Colon (tissue), 2 donors: ENCODE data around the gene ZNF320.
"Not testable (repeated sequence)": the region's sequence is repeated elsewhere in the genome, so short reads cannot be mapped to it uniquely, and the experiment has no call there.

Source experiments
- FAIRE-seq: peaks from 2 replicates; lab custom pipeline; 2012; peaks lifted over from hg19 to GRCh38; lab: Jason Lieb, UNC
- donor health status: control.
- donor health status: control.

The ZNF320 gene

DNA sequence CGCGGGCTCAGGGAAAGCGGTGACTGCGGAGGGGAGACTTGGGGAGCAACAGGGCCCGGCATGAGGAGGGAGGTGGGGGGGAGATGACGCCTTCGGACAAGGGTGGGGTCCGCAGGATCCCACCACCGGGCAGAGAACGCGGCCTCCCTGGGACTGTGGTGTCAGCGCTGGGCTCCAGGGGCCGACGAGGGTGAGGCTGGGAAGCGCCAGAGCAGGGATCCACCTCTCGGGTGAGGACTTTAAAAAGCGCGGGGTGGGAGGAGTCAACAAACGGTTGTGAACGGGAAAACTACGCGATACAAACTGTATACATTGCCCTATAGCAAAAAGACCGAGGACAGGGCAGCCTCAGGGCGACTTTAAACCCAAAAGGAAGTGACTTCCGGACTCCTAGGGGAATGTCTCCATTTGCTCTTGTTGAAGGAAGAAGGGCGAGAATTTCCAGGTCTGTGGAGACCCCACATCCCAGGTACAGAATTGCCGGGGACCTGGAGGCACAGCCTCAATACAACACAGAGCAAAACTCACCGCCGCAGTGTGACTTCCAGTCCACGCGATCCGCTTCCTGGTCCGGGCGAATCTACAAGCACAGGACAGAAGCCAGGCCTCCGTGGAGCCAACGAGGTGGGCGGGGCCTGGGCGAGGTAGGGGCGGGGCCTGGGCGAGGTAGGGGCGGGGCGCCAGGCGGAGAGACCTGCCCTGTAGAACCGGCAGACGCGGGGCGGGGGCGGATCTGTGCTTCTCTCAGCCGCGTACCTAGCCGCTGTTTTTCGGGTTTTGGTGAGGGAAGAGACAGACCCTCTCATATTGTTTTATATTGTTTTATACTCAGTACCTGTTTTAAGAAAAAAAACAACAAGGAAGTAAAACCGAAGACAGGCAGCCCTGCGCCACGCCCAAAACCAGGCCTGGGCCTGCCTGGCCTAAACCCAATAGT, 25.7 kb upstream of the ZNF320 start, which contains the start of gene ZNF888:
ZNF888 (minus strand) TSS at position 588 of the 937 bp plus-strand sequence. CDS start 5,555 bp downstream, outside the sequence.
- no peak for FAIRE-seq

DNA sequence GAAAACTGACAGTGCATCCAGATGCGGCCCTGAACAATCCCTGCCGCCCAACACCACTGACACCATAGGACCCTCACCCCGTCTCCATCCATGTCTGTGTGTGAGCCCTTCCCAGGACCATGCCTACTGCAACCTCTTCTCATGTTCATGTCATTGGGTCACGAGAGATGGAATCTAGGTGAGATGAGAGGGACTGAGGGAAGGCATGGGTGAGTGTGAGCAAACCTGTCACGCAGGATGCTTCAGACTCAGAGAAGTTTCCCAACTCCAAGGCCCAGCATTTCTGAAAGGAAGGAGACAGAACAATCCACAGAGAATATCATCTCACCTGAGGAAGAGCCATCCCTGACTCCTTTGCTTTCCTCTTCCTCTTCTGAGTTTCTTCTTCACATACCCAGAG, 20.1 kb upstream of the ZNF320 start:
- no peak for FAIRE-seq

DNA sequence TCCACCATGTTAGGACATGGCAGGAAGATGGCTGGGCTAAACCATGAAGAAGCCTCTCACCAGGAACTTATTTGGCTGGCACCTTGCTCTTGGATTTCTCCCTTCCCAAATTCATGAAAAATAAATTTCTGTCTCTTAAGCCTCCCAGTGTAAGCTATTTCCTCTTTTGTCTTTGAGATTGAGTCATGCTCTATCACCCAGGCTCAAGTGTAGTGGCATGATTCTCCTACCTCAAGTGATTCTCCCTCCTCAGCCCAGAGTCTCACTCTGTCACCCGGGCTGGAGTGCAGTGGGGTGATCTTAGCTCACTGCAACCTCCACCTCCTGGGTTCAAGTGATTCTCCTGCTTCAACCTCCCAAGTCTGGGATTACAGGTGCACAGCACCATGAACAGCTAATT, 13.2 kb upstream of the ZNF320 start:
- FAIRE-seq, result no peak

DNA sequence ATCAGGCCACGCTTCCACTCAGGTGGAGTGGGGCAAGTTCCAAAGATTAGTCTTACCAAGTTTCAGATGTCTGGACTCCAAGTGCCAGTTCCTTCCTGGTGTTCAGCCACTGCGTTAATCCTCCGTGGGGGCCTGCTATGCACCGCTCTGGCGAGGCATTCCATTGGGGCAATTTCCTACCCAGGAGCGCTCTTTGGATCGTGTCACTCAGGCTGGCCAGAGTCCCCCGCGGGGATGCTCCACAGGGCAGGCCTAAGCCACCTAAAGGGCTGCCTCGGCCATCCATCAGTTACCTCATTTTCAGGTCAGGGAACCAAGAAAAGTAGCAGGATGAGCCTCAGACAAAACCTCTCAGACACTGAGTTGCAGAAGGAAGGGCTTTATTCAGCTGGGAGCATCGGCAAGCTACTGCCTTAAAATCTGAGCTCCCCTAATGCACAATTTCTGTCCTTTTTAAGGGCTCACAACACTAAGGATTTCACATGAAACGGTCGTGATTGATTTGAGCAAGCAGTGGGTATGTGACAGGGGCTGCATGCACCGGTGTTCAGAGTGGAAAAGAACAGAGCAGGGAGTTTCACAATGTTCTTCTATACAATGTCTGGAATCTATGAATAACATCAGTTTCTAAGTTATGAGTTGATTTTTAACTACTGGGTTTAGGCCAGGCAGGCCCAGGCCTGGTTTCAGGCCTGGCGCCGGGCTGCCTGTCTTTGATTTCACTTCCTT, 6.8 kb upstream of the ZNF320 start:
- not testable (repeated sequence) for FAIRE-seq

DNA sequence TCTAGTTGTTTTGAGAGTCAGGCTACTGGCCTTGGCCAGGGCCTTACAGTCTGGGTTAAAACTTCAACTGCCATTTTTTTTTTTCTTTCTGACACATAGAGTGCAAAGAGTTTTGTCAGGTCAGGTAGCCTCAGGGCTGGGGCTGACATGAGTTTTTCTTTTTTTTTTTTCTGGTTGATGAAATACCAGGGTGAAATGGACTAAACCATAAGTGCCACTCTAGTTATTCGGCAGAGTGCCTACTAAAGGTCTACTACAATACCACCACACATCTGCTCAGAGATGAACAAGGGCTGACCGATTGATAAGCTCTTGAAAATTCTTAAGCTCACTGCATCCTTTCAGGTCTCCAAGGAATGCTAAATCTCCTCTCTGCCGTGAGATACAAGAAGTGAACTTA, 4.4 kb upstream of the ZNF320 start:
- FAIRE-seq, result no peak

DNA sequence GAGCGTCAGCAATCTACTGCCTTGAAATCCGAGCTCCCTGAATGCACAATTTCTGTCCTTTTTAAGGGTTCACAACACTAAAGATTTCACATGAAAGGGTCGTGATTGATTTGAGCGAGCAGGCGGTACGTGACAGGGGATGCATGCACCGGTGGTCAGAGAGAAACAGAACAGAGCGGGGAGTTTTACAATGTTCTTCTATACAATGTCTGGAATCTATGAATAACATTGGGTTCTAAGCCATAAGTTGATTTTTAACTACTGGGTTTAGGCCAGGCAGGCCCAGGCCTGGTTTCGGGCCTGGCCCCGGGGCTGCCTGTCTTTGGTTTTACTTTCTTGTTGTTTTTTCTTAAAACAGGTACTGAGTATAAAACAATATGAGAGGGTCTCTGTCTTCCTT, 1.2 kb upstream of the ZNF320 start:
- FAIRE-seq, result not testable (repeated sequence)

DNA sequence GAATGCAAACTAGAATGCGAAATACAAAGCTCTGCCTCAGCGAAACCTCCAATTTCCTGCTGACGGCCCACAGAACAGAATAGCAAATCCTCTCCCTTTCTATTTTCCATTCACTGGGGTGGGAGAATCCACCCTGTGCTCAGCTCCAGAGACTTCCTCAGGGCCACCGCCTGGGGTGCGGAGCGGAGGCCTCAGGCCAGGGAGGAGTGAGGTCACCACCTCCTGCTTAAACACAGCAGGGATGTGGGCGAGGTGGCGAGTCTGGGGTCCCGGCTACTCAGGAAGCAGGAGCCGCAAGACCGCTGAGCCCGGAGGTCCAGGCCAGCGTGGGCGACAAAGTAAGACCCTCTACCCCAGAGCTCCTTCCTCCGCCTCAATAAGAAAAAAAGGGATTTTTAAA, 666 bp upstream of the ZNF320 start:
- FAIRE-seq, result no peak

DNA sequence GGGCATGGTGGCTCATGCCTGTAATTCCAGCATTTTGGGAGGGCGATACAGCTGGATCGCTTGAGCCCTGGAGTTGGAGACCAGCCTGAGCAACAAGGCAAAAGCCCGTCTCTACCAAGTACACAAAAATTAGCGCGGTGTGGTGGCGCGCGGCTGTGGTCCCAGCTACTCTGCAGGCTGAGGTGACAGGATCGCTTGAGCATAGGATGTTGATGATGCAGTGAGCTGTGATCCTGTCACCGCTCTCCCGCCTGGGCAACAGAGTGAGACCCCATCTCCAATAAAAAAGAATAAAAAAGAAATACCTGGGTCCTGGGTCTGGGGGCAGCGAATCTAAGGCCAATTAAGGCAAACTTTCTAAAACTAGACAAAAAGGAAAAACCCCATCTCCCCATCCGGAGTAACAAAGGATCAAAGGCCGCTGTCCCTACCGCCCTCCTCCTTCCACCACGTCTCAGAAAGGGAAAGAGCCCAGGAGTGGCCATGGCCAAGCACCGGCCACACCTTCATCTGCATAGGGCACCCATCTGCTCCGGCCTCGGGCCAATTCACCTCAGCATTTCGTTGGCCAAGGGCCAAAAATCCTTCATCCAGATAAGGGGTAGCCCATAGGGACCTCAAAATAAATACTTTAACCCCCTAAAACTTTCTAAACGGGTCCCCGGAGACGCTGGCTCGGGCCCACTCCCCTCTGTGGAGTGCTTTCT, 851 bp downstream of the ZNF320 start:
- no peak for FAIRE-seq

DNA sequence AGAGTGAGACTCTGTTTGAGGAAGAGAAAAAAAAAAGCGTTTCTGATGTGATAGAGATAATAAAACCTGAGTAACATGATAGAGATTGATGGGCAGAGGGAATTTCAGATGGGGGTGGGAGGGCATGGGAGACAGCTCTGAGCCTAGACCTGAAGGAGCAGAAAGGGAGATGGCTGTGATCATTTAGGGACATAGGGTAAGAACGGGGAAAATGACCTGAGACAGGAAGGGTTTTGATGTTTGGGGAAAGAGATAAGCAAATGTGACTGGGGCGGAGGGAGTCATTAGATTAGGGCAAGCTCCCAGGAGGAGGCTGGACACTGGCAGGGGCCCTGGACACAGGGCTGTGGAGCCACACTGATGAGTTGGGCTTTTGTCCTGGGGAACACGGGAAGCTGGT, 6.1 kb downstream of the ZNF320 start:
- FAIRE-seq, result no peak

DNA sequence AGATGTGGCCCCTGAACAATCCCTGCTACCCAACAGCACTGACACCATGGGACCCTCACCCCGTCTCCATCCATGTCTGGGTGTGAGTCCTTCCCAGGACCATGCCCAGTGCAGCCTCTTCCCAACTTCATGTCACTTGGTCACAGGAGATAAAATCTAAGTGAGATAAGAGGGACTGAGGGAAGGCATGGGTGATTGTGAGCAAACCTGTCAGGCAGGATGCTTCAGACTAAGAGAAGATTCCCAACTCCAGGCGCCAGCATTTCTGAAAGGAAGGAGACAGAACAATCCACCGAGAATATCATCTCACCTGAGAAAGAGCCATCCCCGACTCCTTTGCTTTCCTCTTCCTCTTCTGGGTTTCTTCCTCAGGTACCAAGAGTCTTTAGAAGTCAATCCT, 7.5 kb downstream of the ZNF320 start:
- no peak for FAIRE-seq

DNA sequence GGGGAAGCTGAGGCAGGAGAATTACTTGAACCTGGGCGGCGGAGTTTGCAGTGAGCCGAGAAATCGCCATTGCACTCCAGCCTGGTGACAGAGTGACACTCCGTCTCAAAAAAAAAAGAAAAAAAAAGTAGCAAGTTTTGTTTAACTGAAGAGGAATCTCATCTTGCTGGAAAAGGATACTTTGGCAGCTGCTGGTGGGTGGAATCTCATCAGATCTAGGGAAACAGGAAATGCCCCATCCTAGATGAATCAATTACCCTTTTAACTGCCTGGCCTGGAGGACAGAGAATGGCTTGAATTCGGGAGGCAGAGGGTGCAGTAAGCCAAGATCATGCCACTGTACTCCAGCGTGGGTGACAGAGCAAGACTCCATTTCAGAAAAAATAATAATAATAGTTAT, 8.4 kb downstream of the ZNF320 start:
- no peak for FAIRE-seq

DNA sequence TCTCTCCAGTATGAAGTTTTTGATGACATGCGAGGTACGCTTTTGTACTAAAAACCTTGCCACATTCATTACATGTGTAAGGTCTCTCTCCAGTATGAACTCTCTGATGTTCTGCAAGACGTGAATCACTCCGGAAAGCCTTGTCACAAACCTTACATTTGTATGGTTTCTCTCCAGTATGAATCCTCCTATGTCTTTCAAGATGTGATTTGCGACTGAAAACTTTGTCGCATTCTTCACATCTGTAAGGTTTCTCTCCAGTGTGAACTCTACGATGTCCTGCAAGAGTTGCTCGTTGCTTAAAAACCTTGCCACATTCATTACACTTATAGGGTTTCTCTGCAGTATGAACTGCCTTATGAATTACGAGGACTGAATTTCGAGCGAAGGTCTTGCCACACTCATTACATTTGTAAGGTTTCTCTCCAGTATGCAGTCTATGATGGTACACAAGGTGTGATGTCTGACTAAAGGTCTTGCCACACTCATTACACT, 16.5 kb downstream of the ZNF320 start:
- no peak for FAIRE-seq

DNA sequence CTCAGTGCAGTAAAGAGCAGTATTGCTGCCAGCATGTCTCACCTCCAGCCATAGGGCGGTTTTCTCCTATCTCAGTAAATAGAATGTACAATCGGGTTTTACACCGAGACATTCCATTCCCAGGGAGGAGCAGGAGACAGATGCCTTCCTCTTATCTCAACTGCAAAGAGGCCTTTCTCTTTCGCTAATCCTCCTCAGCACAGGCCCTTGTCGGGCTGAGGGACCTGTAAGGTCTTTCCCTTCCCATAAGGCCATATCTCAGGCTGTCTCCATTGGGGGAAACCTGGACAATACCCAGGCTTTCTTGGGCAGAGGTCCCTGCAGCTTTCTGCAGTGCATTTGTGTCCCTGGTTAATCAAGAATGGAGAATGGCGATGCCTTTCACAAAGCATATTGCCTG, 24.4 kb downstream of the ZNF320 start:
- FAIRE-seq, result not testable (repeated sequence)

DNA sequence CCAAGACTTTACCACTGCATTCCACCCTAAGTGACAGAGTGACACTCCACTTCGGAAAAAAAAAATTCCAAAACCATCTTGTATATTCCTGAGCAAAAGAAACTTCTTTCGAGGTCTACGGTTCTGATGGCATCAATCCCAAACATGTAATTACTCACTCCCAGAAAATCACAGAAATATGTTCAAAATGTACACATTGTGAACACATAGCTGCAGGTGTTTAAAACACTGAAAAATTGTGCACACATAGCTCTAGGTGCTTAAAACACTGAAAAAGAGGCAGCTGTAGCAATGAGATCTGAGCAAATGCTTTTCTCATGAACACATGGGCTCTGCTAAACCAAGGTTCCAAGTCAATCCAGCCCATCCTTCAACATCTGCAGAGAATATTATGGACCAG, 26.0 kb downstream of the ZNF320 start:
- FAIRE-seq, result no peak

DNA sequence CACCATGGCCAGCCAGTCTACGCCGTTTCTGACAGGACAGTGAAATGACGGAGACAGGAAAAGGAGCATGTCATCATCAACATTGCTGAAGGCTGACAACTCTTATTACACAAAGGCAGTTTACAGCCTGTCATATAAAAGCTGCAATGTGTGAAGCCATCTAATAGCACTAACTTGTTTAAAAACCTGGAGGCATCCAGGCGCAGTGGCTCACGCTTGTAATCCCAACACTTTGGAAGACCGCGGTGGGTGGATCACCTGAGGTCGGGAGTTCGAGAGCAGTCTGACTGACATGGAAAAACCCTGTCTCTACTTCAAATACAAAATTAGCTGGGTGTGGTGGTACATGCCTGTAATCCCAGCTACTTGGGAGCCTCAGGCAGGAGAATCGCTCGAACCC, 29.4 kb downstream of the ZNF320 start:
- FAIRE-seq, result not testable (repeated sequence)

DNA sequence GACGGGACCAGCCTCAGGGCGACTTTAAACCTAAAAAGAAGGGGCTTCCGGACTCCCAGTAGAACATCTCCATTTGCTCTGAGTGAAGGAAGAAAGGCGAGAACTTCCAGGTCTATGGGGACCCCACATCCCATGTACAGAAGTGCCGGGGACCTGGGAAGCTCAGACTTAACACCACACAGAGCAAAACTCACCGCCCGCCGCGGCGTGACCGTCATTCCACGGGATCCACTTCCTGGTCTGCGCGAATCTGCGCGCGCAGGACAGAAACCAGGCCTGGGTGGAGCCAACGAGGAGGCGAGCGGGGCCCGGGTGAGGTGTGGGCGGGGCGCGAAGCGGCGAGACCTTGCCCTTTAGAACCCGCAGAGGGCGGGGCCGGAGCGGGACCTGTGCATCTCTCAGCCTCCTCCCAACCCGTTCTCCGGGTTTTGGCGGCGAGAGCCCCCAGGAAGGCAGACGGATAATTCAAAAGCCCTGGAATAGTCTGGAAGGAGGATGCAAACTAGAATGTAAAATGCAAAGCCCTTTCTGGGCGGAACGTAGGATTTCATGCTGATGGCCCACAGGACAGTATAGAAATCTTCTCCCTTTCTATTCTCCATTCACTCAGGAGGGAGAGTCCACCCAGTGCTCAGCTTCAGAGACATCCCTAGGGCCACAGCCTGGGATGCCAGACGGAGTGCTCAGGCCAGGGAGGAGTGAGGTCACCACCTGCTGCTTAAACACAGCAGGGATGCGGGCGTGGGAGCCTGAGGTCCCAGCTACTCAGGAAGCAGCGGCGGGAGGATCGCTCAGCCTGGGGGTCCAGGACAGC, 39.9 kb downstream of the ZNF320 start, which contains the start of gene ZNF468:
ZNF468 (minus strand) TSS at position 242 of the 814 bp plus-strand sequence. CDS start 3,347 bp downstream, outside the sequence.
- not testable (repeated sequence) for FAIRE-seq

DNA sequence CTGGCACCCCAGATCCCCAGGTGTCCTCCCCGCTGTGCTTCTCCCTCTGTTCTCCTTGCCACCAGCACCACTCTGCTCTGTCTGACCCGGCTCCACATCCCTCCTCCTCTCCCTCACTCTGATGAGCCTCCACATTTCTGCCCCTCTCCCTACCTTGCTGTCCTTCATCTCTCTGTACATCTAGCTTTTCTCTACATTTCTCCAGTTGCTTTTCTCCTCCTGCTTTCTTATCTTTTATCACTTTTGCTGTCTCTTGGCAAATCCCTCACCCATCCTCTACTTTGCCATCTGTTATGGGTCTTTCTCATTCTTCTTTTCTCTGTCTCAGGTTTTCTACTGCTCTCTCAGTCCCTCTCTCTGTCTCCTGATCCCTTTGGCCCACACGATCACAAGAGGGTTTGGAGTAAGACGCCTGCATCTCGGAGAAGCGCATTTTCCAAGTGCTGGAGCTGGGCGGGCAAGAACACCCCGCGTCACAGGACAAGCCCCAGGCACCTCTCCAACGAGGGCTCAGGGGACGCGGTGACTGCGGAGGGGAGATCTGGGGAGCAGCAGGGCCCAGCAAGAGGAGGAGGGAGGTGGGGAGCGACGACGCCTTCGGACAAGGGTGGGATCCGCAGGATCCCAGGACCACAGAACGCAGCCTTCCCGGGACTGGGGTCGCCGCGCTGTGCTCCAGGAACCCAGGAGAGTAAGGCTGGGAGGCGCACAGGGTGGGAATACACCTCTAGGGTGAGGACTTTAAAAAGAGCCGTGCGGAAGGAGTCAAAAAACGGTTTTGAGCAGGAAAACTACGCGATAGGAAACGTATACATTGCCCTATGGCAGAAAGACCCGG, 40.7 kb downstream of the ZNF320 start:
- not testable (repeated sequence) for FAIRE-seq
